ENCODE results near the gene DENND1A. TPM values are rescaled to one million over a fixed set of nuclear protein-coding genes. Genes with fewer than 3 reads are reported as not detected.

Gene DENND1A
- total RNA-seq, 4 donors from 2014 or later, result 15.8 to 33.5 (median 23.9) TPM

GRCh38 chr9:123832858-123833650 is 96.9 kb downstream of the DENND1A start:
- Histone ChIP-seq H3K27me3 (no peaks in the 10 kb centered on the region), H3K4me3 (no peak overlapping the region), H3K9me3 (peaks cover 8% of the 10 kb centered on the region)

GRCh38 chr9:123832176-123832575 is 97.8 kb downstream of the DENND1A start:
- no peaks in the 10 kb centered on the region for H3K27me3 ChIP-seq
- H3K27ac ChIP-seq, result no peak overlapping the region
- no peaks in the 10 kb centered on the region for H3K36me3 ChIP-seq
- H3K9me3 ChIP-seq, result peaks cover 15% of the 10 kb centered on the region
- no peak overlapping the region for H3K4me3 ChIP-seq
- no peak for DNase-seq (ENCODE audit: low spot score in 2 of 2)
- TF ChIP-seq CTCF (IDR thresholded peaks at IDR 0.05) (no peak), POLR2AphosphoS5 (IDR thresholded peaks at IDR 0.05) (no peak), EP300 (IDR thresholded peaks at IDR 0.05) (no peak), POLR2A (IDR thresholded peaks at IDR 0.05) (no peak)
- peaks cover 4% of the 10 kb centered on the region for H3K4me1 ChIP-seq

More at GRCh38 chr9:123832858-123833650, 96.9 kb downstream of the DENND1A start:
- DNase-seq (ENCODE audit: low spot score in 2 of 2), result no peak
- Histone ChIP-seq H3K36me3 (no peaks in the 10 kb centered on the region), H3K27ac (no peak overlapping the region), H3K4me1 (peaks cover 4% of the 10 kb centered on the region)
- TF ChIP-seq CTCF (IDR thresholded peaks at IDR 0.05), result no peak
- no peak for TF ChIP-seq POLR2AphosphoS5 (IDR thresholded peaks at IDR 0.05)
- TF ChIP-seq POLR2A (IDR thresholded peaks at IDR 0.05), result no peak
- WGBS, result 96% methylated on average over 8 of the region's 8 CpGs

GRCh38 chr9:123828449-123828848 is 101.5 kb downstream of the DENND1A start:
- TF ChIP-seq EP300 (IDR thresholded peaks at IDR 0.05), result no peak
- TF ChIP-seq CTCF (IDR thresholded peaks at IDR 0.05), result no peak
- TF ChIP-seq POLR2AphosphoS5 (IDR thresholded peaks at IDR 0.05), result no peak
- TF ChIP-seq POLR2A (IDR thresholded peaks at IDR 0.05), result no peak
- Histone ChIP-seq H3K27ac (no peak overlapping the region), H3K36me3 (no peaks in the 10 kb centered on the region), H3K4me3 (no peak overlapping the region), H3K27me3 (no peaks in the 10 kb centered on the region), H3K9me3 (peaks cover 15% of the 10 kb centered on the region), H3K4me1 (no peaks in the 10 kb centered on the region)
- DNase-seq (ENCODE audit: low spot score in 2 of 2), result no peak

- Histone ChIP-seq H3K9me3 (peaks cover 15% of the 10 kb centered on the region), H3K27ac (no peak overlapping the region), H3K4me3 (no peak overlapping the region), H3K27me3 (no peaks in the 10 kb centered on the region), H3K4me1 (no peaks in the 10 kb centered on the region), H3K36me3 (no peaks in the 10 kb centered on the region)
- no peak for DNase-seq (ENCODE audit: low spot score in 2 of 2)
- TF ChIP-seq POLR2A (IDR thresholded peaks at IDR 0.05) (no peak), POLR2AphosphoS5 (IDR thresholded peaks at IDR 0.05) (no peak), CTCF (IDR thresholded peaks at IDR 0.05) (no peak), EP300 (IDR thresholded peaks at IDR 0.05) (no peak)
- 90% methylated on average over 5 of the region's 5 CpGs for WGBS
Observed at GRCh38 chr9:123825342-123826060, 104.4 kb downstream of the DENND1A start.

- no peak overlapping the region for H3K27ac ChIP-seq
- TF ChIP-seq POLR2A (IDR thresholded peaks at IDR 0.05), result no peak
- no peak for TF ChIP-seq POLR2AphosphoS5 (IDR thresholded peaks at IDR 0.05)
- no peak for TF ChIP-seq CTCF (IDR thresholded peaks at IDR 0.05)
- no peak for TF ChIP-seq EP300 (IDR thresholded peaks at IDR 0.05)
- WGBS, result 94% methylated on average over 7 of the region's 7 CpGs
- H3K27me3 ChIP-seq, result no peaks in the 10 kb centered on the region
- peaks cover 10% of the 10 kb centered on the region for H3K9me3 ChIP-seq
- no peak for DNase-seq (ENCODE audit: low spot score in 2 of 2)
- no peaks in the 10 kb centered on the region for H3K36me3 ChIP-seq
- H3K4me1 ChIP-seq, result no peaks in the 10 kb centered on the region
- no peak overlapping the region for H3K4me3 ChIP-seq
Observed at GRCh38 chr9:123823194-123823947, 106.6 kb downstream of the DENND1A start.
